ENCODE data around the gene RPTN. TPM values are rescaled to one million over a fixed set of nuclear protein-coding genes. Genes with fewer than 3 reads are reported as not detected.

RPTN gene
- total RNA-seq, 1 experiment from 2014 or later, result not detected

GRCh38 chr1:152107984-152108881, 50.8 kb downstream of the RPTN start:
- intact Hi-C loops (cut with micrococcal nuclease), result no loop called here
- no peak overlapping the region for H3K4me3 Mint-ChIP-seq (ENCODE audit: unreplicated experiment)

DNA sequence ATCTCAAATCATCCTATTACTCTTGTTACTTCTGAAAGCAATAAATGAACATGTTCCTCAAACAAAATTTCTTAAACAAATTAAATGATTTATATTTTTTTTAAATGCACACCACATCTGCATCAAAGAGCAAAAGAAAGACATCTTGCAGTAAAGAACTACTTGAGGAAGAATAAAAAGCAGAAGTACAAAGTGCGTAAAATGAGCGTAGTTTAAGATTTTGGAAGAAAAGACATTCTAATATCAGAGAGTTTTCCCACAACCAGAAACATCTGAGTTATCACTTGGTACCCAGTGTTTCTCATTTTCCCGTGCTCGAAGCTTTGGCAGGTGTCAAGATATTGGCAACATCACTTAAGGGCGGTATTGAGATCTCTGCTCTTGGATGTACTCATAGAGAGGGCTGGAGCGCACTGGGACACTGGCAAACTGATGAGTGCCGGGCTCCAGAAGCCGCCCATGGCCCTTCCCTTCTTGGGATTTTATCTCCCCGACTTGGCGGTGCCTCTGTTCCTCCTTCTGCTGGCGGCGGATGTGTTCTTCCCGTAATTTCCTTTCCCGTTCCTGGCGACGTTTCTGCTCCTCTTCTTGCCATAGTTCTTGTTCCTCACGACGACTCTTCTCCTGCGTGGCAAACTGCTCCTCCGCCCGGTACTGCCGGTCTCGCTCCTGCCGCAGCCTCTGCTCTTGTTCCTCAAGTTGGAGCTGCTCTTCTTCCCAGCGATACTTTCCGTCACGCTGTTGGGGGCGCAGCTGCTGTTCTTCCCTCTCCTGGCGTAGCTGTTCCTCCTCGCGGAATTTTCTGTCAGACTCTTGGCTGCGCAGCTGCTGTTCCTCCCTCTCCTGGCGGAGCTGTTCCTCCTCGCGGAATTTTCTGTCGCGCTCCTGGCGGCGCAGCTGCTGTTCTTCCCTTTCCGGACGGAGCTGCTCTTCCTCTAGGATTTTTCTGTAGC, 51.7 kb downstream of the RPTN start:
- intact Hi-C loops (cut with micrococcal nuclease), result no loop called here

More at GRCh38 chr1:152107984-152108881, 50.8 kb downstream of the RPTN start:
- ChIA-PET POLR2A (interaction anchor here (0.6 to 4.5 kb wide), 8 partner anchors 18 to 174 kb away, joined by 3 to 45 read pairs (median 4); no protein-coding TSS in a partner anchor), CTCF (interaction anchor here (0.6 to 5.5 kb wide), 12 partner anchors 9 to 76 kb away, joined by 3 to 78 read pairs (median 3); no protein-coding TSS in a partner anchor)
- BruUV-seq (replicated peaks), result no TSS peak
- TF ChIP-seq, protein P1, sequence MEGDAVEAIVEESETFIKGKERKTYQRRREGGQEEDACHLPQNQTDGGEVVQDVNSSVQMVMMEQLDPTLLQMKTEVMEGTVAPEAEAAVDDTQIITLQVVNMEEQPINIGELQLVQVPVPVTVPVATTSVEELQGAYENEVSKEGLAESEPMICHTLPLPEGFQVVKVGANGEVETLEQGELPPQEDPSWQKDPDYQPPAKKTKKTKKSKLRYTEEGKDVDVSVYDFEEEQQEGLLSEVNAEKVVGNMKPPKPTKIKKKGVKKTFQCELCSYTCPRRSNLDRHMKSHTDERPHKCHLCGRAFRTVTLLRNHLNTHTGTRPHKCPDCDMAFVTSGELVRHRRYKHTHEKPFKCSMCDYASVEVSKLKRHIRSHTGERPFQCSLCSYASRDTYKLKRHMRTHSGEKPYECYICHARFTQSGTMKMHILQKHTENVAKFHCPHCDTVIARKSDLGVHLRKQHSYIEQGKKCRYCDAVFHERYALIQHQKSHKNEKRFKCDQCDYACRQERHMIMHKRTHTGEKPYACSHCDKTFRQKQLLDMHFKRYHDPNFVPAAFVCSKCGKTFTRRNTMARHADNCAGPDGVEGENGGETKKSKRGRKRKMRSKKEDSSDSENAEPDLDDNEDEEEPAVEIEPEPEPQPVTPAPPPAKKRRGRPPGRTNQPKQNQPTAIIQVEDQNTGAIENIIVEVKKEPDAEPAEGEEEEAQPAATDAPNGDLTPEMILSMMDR (IDR thresholded peaks at IDR 0.05; ENCODE audit: unreplicated experiment), result no peak
- DNase-seq (ENCODE audit: unreplicated experiment), result no peak
- Mint-ChIP-seq H3K36me3 (ENCODE audit: insufficient read depth, unreplicated experiment) (no peaks in the 10 kb centered on the region), H3K4me1 (ENCODE audit: insufficient read depth, unreplicated experiment) (peaks cover 5% of the 10 kb centered on the region), H3K27me3 (ENCODE audit: insufficient read depth, unreplicated experiment) (no peaks in the 10 kb centered on the region), H3K27ac (ENCODE audit: low read depth, unreplicated experiment) (no peak overlapping the region), H3K9me3 (ENCODE audit: unreplicated experiment) (peaks cover 7% of the 10 kb centered on the region)

GRCh38 chr1:152104854-152105253, 54.2 kb downstream of the RPTN start:
- peaks cover 5% of the 10 kb centered on the region for H3K4me1 Mint-ChIP-seq (ENCODE audit: insufficient read depth, unreplicated experiment)
- H3K36me3 Mint-ChIP-seq (ENCODE audit: insufficient read depth, unreplicated experiment), result no peaks in the 10 kb centered on the region
- peaks cover 13% of the 10 kb centered on the region for H3K27me3 Mint-ChIP-seq (ENCODE audit: insufficient read depth, unreplicated experiment)
- TF ChIP-seq, protein P1 (IDR thresholded peaks at IDR 0.05; ENCODE audit: unreplicated experiment), result no peak
- peak; percentile 54 for DNase-seq (ENCODE audit: unreplicated experiment)
- no peak overlapping the region for H3K4me3 Mint-ChIP-seq (ENCODE audit: unreplicated experiment)
- H3K9me3 Mint-ChIP-seq (ENCODE audit: unreplicated experiment), result peaks cover 7% of the 10 kb centered on the region
- intact Hi-C loops (cut with micrococcal nuclease), result no loop called here
- BruUV-seq (replicated peaks), result no TSS peak
- ChIA-PET POLR2A (interaction anchor here (0.6 to 3.0 kb wide), 25 partner anchors 9 to 687 kb away, joined by 3 to 20 read pairs (median 6); partner anchors contain the start of genes S100A11 and TCHH), CTCF (interaction anchor here (0.6 to 3.2 kb wide), 19 partner anchors 9 to 1272 kb away, joined by 3 to 17 read pairs (median 5); no protein-coding TSS in a partner anchor)
- H3K27ac Mint-ChIP-seq (ENCODE audit: low read depth, unreplicated experiment), result no peak overlapping the region

More for the DNA sequence above, 51.7 kb downstream of the RPTN start:
- no peaks in the 10 kb centered on the region for H3K36me3 Mint-ChIP-seq (ENCODE audit: insufficient read depth, unreplicated experiment)
- no peaks in the 10 kb centered on the region for H3K27me3 Mint-ChIP-seq (ENCODE audit: insufficient read depth, unreplicated experiment)
- no peak for DNase-seq (ENCODE audit: unreplicated experiment)
- H3K27ac Mint-ChIP-seq (ENCODE audit: low read depth, unreplicated experiment), result no peak overlapping the region
- H3K9me3 Mint-ChIP-seq (ENCODE audit: unreplicated experiment), result peaks cover 7% of the 10 kb centered on the region
- H3K4me1 Mint-ChIP-seq (ENCODE audit: insufficient read depth, unreplicated experiment), result peaks cover 5% of the 10 kb centered on the region
- CTCF ChIA-PET, result interaction anchor here (0.6 to 5.5 kb wide), 10 partner anchors 8 to 352 kb away, joined by 3 to 78 read pairs (median 3); no protein-coding TSS in a partner anchor
- TF ChIP-seq, protein P1 (IDR thresholded peaks at IDR 0.05; ENCODE audit: unreplicated experiment), result no peak
- no peak overlapping the region for H3K4me3 Mint-ChIP-seq (ENCODE audit: unreplicated experiment)
- no TSS peak for BruUV-seq (replicated peaks)
- POLR2A ChIA-PET, result interaction anchor here (1.0 to 4.5 kb wide), 5 partner anchors 12 to 76 kb away, joined by 3 to 45 read pairs (median 6); no protein-coding TSS in a partner anchor

Other genes with a start within 250 kb of the RPTN start
- gene THEM4, start 249.7 kb downstream of the RPTN start, total RNA-seq (2022), result 27.5 and 29.1 TPM in 2 replicates
- 1,693 and 1,694 TPM in 2 replicates for gene S100A10, start 165.4 kb downstream of the RPTN start, total RNA-seq (2022)
- 1,562 and 1,998 TPM in 2 replicates for gene S100A11, start 122.2 kb downstream of the RPTN start, total RNA-seq (2022)
- not detected in 2 replicates for gene TCHHL1, start 70.2 kb downstream of the RPTN start, total RNA-seq (2022)
- 0.12 and 0.22 TPM in 2 replicates for gene TCHH, start 43.8 kb downstream of the RPTN start, total RNA-seq (2022)
- gene HRNR, start 65.0 kb upstream of the RPTN start, total RNA-seq (2022), result not detected in 2 replicates
- 0.07 and 0.12 TPM in 2 replicates for gene FLG, start 166.0 kb upstream of the RPTN start, total RNA-seq (2022)
- gene FLG2, start 200.8 kb upstream of the RPTN start, total RNA-seq (2022), result not detected in 2 replicates